Amniotic epithelial cell (primary cell): Measurements from ENCODE around the gene ATP8A2.

ENCODE experiments used
- DNase-seq: peaks from one replicate; pipeline ENCODE4 v3.0.0-alpha.2; 2010; ENCODE audit warnings: low read depth

The ATP8A2 gene

DNA sequence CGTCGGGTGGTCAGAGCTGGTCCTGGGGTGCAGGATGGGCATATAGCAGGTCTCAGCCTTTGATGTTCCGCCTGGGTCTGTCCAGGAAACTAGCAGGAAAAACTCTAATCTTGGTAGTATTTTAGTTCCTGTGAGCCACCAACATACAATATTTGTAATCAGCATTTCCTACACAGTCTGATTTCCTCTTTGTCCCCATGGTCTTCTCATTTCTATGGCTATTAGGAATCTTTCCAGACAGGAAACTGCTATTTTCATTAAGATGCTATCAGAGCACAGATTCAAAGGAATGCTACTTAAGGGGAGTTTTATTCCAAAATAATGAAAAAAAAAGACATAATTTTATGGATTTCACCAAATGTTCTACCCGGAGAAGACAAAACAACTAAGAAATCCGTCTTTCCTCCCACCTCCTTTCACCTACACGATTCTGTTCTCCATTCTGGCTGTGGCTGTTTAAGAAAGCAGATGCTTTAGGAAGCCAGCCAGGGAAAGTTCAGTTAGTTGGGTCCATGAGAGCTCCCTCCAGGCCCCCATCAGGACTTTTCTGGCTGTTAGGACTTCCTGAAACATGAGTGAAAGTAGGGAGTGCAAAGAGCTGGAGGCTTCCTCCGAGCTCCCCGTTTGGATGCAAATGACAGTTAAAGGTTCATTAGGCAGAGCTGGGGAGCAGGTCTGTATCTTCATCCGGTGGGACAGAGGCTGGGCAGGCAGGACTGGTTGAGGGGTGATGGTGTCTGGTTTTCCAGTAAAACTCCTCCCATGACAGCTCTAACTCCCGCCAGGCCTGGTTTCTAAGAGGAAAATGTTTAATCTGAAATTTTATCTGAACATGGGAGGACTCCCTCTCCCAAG lies 643.7 kb downstream of the ATP8A2 start:
- no peak for DNase-seq

GRCh38 chr13:26016189-26016588 lies 644.4 kb downstream of the ATP8A2 start:
- DNase-seq, result no peak

- DNase-seq, result no peak
Observed at GRCh38 chr13:26017196-26017921, 645.6 kb downstream of the ATP8A2 start.

- DNase-seq, result no peak
Observed at GRCh38 chr13:26017932-26018665, 646.3 kb downstream of the ATP8A2 start.

DNA sequence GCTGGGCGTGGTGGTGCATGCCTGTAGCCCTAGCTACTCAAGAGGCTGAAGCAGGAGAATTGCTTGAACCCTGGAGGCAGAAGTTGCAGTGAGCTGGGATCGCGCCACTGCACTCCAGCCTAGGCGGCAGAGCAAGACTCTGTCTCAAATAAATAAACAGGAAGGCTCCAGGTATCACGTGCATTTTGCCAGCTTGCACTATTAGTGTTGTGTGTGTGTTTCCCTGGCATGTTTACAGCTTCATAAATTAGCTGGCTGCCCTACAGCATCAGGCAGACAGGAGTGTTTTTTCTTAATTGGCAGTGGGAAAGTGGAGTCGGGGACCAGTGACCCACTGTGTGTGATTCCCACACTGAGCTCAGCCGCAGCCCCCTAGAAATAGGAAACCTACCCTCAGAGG lies 647.5 kb downstream of the ATP8A2 start:
- DNase-seq, result no peak

DNA sequence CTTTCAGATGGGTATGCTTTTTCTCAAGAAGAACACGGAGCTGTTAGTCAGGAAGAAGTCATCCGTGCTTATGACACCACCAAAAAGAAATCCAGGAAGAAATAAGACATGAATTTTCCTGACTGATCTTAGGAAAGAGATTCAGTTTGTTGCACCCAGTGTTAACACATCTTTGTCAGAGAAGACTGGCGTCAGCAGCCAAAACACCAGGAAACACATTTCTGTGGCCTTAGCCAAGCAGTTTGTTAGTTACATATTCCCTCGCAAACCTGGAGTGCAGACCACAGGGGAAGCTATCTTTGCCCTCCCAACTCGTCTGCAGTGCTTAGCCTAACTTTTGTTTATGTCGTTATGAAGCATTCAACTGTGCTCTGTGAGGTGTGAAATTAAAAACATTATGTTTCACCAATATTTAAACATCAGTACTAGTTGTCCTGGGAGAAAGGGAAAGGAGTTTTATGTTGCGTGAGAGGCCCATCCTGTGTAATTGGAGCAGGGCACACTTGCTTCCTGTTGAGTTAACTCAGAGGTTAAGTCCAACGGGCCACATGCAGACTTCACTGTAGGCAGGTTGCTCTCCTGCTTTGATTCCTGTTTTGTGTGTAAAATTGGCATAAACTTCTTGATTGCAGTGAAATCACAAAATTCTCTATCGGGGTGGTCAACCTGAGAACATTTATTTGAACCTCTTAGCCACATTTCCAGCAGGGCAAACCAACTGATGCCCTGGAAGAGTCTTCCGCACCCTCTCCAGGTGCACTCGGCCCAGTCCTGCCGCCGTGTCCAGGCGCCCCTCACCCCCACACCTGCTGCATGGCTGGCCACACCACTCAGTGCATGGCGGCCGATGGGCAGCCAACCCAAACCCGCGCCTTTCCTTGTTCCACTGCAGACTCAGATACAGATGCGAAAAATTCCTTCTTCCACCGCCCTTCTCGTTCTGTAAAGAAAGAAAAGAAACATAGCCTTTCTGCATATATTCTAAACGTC lies 648.4 kb downstream of the ATP8A2 start:
- DNase-seq, result peak; percentile 50

DNA sequence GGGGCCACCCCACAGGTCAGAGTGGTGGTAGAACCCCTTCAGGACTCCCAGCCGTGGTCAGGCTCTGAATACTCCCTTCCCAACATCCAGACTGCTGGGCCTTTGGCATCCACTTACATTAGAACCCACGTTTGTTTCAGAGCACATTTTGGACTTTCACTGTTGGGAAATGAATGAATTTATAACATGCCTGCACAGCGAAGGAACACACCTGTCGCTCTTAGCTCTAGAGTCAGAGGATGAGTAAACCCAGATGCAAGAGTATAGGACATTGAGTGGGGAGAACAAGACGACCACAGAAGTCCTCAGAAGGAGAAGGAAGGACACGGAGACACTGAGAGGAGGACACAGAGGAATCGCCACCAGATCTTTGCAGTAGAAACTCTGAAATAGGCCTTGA lies 649.1 kb downstream of the ATP8A2 start:
- DNase-seq, result no peak

GRCh38 chr13:26021516-26021915 lies 649.7 kb downstream of the ATP8A2 start:
- DNase-seq, result no peak

GRCh38 chr13:26021956-26022355 lies 650.2 kb downstream of the ATP8A2 start:
- DNase-seq, result no peak

DNA sequence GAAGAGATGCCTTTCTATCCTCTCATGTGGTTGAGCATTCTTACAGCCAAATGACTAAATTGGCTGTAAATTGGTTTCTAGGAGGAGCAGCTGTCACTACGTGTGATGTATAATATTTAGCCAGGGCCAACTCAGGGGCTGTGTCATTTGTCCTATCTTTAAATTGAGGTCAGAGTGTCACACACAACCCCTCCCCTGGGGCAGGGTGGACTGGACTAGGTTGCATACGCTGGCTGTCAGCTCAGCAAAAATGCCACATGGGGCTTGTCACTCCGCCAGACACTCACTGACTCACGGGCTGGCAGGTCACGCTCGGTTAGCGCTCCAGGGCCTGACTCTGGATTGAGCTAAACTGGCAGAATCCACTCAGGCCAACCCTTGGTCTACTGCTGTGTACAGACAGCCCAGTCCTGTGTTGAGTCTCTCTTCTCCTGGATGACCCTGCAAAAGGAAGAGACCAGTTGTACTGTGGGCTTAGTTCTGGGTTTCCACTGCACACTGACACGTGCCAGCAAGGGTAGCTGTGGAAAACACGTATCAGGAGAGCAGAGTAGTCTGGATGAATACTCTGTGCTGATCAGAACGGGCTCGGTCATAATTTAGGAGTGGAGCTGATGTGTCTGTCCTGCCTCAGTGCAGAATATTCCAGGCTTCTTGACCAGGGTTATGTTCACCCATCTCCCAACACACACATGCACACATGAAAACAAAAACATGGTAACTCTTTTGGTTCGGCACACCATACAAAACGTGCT lies 650.9 kb downstream of the ATP8A2 start:
- DNase-seq, result no peak

- no peak for DNase-seq
Observed at GRCh38 chr13:26024558-26024957, 652.8 kb downstream of the ATP8A2 start.

DNA sequence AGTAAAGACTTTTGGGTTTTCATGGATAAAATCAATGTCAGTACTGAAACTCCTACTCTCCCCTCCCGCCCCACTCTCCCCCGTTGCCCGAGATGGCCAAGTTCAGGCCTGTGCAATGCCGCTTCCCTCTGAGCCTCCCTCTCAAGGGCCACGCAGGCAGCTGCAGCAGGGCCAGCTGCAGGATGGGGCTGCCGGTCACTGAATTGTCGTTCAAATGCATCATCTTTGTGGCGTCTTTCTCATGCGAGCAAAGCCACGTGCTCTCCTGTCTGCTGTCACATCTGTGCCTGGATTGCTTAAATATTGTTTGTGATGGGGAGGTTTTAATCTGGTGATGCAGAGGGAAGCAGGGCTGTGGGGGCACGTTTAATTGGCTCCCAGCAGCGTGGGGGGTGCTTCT lies 653.4 kb downstream of the ATP8A2 start:
- no peak for DNase-seq

DNA sequence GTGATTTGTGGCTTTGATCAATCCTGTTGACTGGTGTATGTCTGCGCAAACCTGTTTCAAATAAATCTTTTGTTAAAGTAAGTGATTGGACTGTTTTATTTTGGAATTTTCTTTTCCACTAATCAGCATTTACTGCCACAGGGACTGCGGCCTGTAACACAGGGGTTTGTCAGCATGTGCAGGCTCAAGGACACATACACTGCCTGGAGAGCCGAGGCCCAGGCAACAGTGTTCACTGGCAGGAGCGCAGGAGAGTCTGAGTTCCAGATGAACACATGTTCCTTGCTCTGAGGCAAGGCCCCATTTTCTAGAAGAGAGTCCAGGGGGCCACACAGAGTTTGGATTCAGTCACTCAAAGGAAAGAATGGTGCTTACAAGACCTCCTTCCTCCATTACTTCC lies 654.0 kb downstream of the ATP8A2 start:
- DNase-seq, result no peak

GRCh38 chr13:26026211-26026610 lies 654.4 kb downstream of the ATP8A2 start:
- no peak for DNase-seq

GRCh38 chr13:26029581-26030136 lies 657.9 kb downstream of the ATP8A2 start:
- no peak for DNase-seq

DNA sequence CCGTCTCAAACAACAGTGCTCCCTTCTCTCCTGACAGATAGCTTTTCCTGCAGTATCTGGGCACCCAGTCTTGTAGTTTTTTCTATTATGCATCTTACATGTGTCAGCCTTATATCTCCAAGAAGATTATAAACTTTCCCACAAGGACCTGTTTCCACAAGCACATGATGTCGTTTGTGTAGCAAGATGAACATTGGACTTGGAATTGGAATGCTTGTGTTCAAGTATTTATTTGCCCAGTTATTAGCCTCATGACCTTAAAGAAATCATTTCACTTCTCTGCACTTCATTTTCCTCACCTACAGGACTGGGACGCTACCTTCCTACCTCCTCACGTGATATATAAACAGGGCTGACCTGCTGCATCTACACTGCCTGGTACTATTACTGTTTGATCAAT lies 658.6 kb downstream of the ATP8A2 start:
- no peak for DNase-seq

GRCh38 chr13:26034018-26034417 lies 662.2 kb downstream of the ATP8A2 start:
- no peak for DNase-seq

- DNase-seq, result no peak
Observed at GRCh38 chr13:26036383-26036782, 664.6 kb downstream of the ATP8A2 start.

DNA sequence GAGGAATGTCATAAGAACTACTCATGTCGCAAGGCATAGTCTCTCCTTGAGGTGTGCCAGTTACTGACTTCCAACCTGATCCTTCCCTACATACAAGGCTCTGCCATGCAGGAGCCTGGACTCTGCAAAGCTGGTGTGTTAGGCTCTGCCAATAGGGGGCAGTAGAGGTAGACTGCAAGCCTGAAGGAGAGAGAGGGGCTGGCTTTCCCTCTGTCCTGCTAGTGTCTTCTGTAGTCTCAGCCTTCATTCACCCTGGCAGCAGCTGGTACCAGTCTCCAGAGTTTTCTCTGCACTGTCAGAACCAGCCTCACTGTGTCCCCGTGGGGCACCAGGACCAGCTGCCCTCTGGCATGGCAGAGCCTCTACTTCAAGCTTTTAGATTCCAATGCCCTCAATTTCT lies 665.5 kb downstream of the ATP8A2 start:
- DNase-seq, result no peak

- DNase-seq, result no peak
Observed at GRCh38 chr13:26038931-26039475, 667.2 kb downstream of the ATP8A2 start.
